GM12878 (cell line): ENCODE measurements around the gene BEX3. TPM values are rescaled to one million over a fixed set of nuclear protein-coding genes. Genes with fewer than 3 reads are reported as not detected.

ENCODE experiments used
- ATAC-seq: fragments of 200-7000 bp; cut with Tn5 transposase; 3 replicates; pipeline ENCODE4 v1.9.1; 2020; ENCODE audit warnings: mild to moderate bottlenecking, moderate library complexity
- BruUV-seq: library from RNA; stranded (reverse); fragments of 400-500 nt; replicated peaks from 2 replicates; lab custom pipeline; 2021; lab: Mats Ljungman, UMichigan
- CTCF ChIA-PET: fragments of 300-600 bp; sonication (Branson Sonifier 250); formaldehyde crosslinking; extraction: SDS; loops from one replicate; lab custom pipeline; 2021; ENCODE audit warnings: inconsistent platforms; lab: Yijun Ruan, JAX
- POLR2A ChIA-PET: fragments of 350-600 bp; formaldehyde crosslinking; extraction: SDS; loops from one replicate; lab custom pipeline; 2021; ENCODE audit warnings: inconsistent platforms; lab: Charles Lee
- RAD21 ChIA-PET: fragments of 300-600 bp; sonication (Branson Sonifier 250); formaldehyde crosslinking; loops from one replicate; lab custom pipeline; 2023; ENCODE audit warnings: antibody characterized with exemption; ENCODE audit not compliant: unreplicated experiment; lab: Charles Lee
- SMC1A ChIA-PET: fragments of 300-600 bp; sonication (Branson Sonifier 250); formaldehyde crosslinking; loops from one replicate; lab custom pipeline; 2023; ENCODE audit not compliant: unreplicated experiment, uncharacterized antibody; lab: Charles Lee
- DNase-seq: peaks from one replicate; pipeline ENCODE4 v3.0.0-alpha.2; 2011; ENCODE audit warnings: low read depth, low spot score
- FAIRE-seq: peaks from 3 replicates; lab custom pipeline; 2011; peaks lifted over from hg19 to GRCh38; lab: Jason Lieb, UNC
- H2AFZ ChIP-seq: 2 replicates; pipeline ENCODE4 v1.6.0; 2011; ENCODE audit warnings: low read depth, low read length, control low read depth; ENCODE audit not compliant: control insufficient read depth
- H3K27ac ChIP-seq: 2 replicates; pipeline ENCODE4 v1.5.1; 2011; ENCODE audit warnings: control low read depth; ENCODE audit not compliant: control insufficient read depth, insufficient read depth
- H3K27me3 ChIP-seq, 2 experiments: replicated peaks in 1 of 2; 2 replicates each; pipeline versions ENCODE4 v1.6.0 to v1.6.1; 2011; ENCODE audit warnings: low read length in 1 of 2; ENCODE audit not compliant: control insufficient read depth in 2 of 2, insufficient read depth in 2 of 2
- H3K36me3 ChIP-seq, 2 experiments: 2 replicates each; pipeline ENCODE4 v1.5.1; 2011; ENCODE audit warnings: low read length in 1 of 2; ENCODE audit not compliant: control insufficient read depth in 2 of 2, insufficient read depth in 2 of 2
- H3K4me1 ChIP-seq: 2 replicates; pipeline ENCODE4 v1.6.1; 2011; ENCODE audit warnings: mild to moderate bottlenecking, low read length, moderate library complexity, mixed read lengths; ENCODE audit not compliant: control insufficient read depth, insufficient read depth
- H3K4me2 ChIP-seq: 2 replicates; pipeline ENCODE4 v1.6.0; 2011; ENCODE audit warnings: control low read depth; ENCODE audit not compliant: control insufficient read depth, insufficient read depth
- H3K4me3 ChIP-seq: fragments of 200-600 bp; sonication (generic); 2 replicates; pipeline ENCODE4 v1.5.1; 2016
- H3K79me2 ChIP-seq: 2 replicates; pipeline ENCODE4 v1.6.0; 2011; ENCODE audit warnings: low read length; ENCODE audit not compliant: control insufficient read depth, insufficient read depth
- H3K9ac ChIP-seq: 2 replicates; pipeline ENCODE4 v1.8.0; 2011; ENCODE audit warnings: low read length, control low read depth, mixed read lengths; ENCODE audit not compliant: control insufficient read depth, insufficient read depth
- H3K9me3 ChIP-seq: replicated peaks from 3 replicates; pipeline ENCODE4 v1.5.1; 2011; ENCODE audit warnings: mild to moderate bottlenecking, low read length; ENCODE audit not compliant: control insufficient read depth, insufficient read depth
- H4K20me1 ChIP-seq: 2 replicates; pipeline ENCODE4 v1.6.0; 2011; ENCODE audit not compliant: control insufficient read depth, insufficient read depth
- BRCA1 ChIP-seq: IDR thresholded peaks from 2 replicates; pipeline ENCODE4 v1.6.1; 2011; ENCODE audit warnings: low read depth, low read length, improper control_type of control experiment
- CTCF ChIP-seq, 3 experiments: IDR thresholded peaks in 2 of 3; conservative IDR thresholded peaks in 1 of 3; 2 replicates each; pipeline ENCODE4 v1.5.1; 2011; ENCODE audit warnings: low read depth in 3 of 3, low read length in 3 of 3, mild to moderate bottlenecking in 3 of 3, control low read depth in 2 of 3, moderate library complexity in 2 of 3, inconsistent platforms in 1 of 3, mixed read lengths in 1 of 3; ENCODE audit not compliant: control insufficient read depth in 2 of 3, insufficient read depth in 1 of 3; ENCODE audit errors: extremely low read depth in 1 of 3
- DPF2 ChIP-seq: fragments of 450-650 bp; IDR thresholded peaks from 2 replicates; pipeline ENCODE4 v1.6.1; 2017; ENCODE audit warnings: mild to moderate bottlenecking
- JUND ChIP-seq: IDR thresholded peaks from 2 replicates; pipeline ENCODE4 v1.6.1; 2012; ENCODE audit warnings: low read depth, mild to moderate bottlenecking, low read length, improper control_type of control experiment, moderate library complexity
- KLF5 ChIP-seq: fragments of 450-650 bp; IDR thresholded peaks from 2 replicates; pipeline ENCODE4 v1.6.1; 2014; ENCODE audit warnings: mild to moderate bottlenecking; ENCODE audit not compliant: partially characterized antibody
- MYB ChIP-seq: fragments of 150-350 bp; IDR thresholded peaks from 2 replicates; pipeline ENCODE4 v1.6.1; 2014; ENCODE audit warnings: mild to moderate bottlenecking, low read depth, low read length, borderline replicate concordance
- PAX5 ChIP-seq: IDR thresholded peaks from 2 replicates; pipeline ENCODE4 v1.6.1; 2011; ENCODE audit warnings: low read depth, low read length, borderline replicate concordance
- RELA ChIP-seq: fragments of 450-650 bp; IDR thresholded peaks from 2 replicates; pipeline ENCODE4 v1.8.0; 2014; ENCODE audit warnings: borderline replicate concordance; ENCODE audit not compliant: partially characterized antibody
- RUNX3 ChIP-seq: IDR thresholded peaks from 2 replicates; pipeline ENCODE4 v1.6.1; 2012; ENCODE audit warnings: low read length, inconsistent platforms
- TBL1XR1 ChIP-seq: IDR thresholded peaks from 2 replicates; pipeline ENCODE4 v1.6.1; 2012; ENCODE audit warnings: low read depth, low read length, improper control_type of control experiment
- TCF12 ChIP-seq: IDR thresholded peaks from 2 replicates; pipeline ENCODE4 v1.6.1; 2011; ENCODE audit warnings: low read depth, mild to moderate bottlenecking, low read length
- USF1 ChIP-seq: IDR thresholded peaks from 2 replicates; pipeline ENCODE4 v1.6.1; 2011; ENCODE audit warnings: borderline replicate concordance, low read depth, mild to moderate bottlenecking, moderate library complexity, mixed read lengths, low read length; ENCODE audit not compliant: insufficient read depth; ENCODE audit errors: extremely low read length
- ZSCAN29 ChIP-seq: fragments of 450-650 bp; IDR thresholded peaks from 2 replicates; pipeline ENCODE4 v1.6.1; 2017; ENCODE audit warnings: mild to moderate bottlenecking, moderate library complexity
- WGBS: methylation state at CpG from one replicate; pipeline ENCODE4 v1.1.6; 2016; ENCODE audit warnings: low lambda C conversion rate; ENCODE audit not compliant: insufficient replicate concordance, insufficient coverage; ENCODE audit errors: missing lambda C conversion rate; 5-methylcytosine and 5-hydroxymethylcytosine counted together
- in situ Hi-C: fragments of 300-500 bp; cut with MboI; formaldehyde crosslinking; loops from 9 replicates; pipeline ENCODE4 v1.14.3; 2018; ENCODE audit warnings: mixed read lengths
- intact Hi-C: fragments of 100-400 bp; cut with micrococcal nuclease; formaldehyde crosslinking; loops from one replicate; pipeline ENCODE4 v1.14.2; 2022; ENCODE audit not compliant: unreplicated experiment
- polyA plus RNA-seq, 11 experiments: library from polyadenylated mRNA; depleted of rRNA in 4 of 11; unstranded in 6 of 11; stranded (reverse) in 5 of 11; fragments of >200 nt; fragmentation: Nextera tagmentation in 4 of 11; fragmentation: Illumina TruSeq in 1 of 11; extraction: Ambion mirVana in 4 of 11; extraction: Trizol in 1 of 11; gene quantifications; 1 replicate in 1 of 11; 2 replicates in 10 of 11; pipeline versions ENCODE4 v1.2.1 to v1.2.3, GENCODE V29; 2011 to 2016; ENCODE audit warnings: inconsistent platforms in 2 of 11, missing spikeins in 2 of 11, low read depth in 1 of 11
- total RNA-seq, 4 experiments: library from RNA; depleted of rRNA in 3 of 4; stranded (reverse); fragments of >200 nt in 3 of 4; fragmentation: Illumina TruSeq in 1 of 4; extraction: Trizol in 1 of 4; gene quantifications; 2 replicates each; pipeline versions ENCODE4 v1.2.1 to v1.2.3, GENCODE V29; 2013 to 2021
- TF ChIP-seq, protein P1 (sequence below): fragments of 450-650 bp; IDR thresholded peaks from 2 replicates; pipeline ENCODE4 v1.6.1; 2017; ENCODE audit warnings: low read depth, mild to moderate bottlenecking, moderate library complexity
- TF ChIP-seq, protein P2 (sequence below): fragments of 450-650 bp; IDR thresholded peaks from 2 replicates; pipeline ENCODE4 v1.6.1; 2016; ENCODE audit warnings: mild to moderate bottlenecking

Gene BEX3
- total and polyA plus RNA-seq, 10 of the 15 experiments (the other 5 are each of a cell fraction or from before 2014, with no cell fraction given), result 1.3 to 1.5 TPM; not detected in 8

GRCh38 chrX:103369479-103369878 is 6.9 kb upstream of the BEX3 start (continued):
- TF ChIP-seq, protein P1, sequence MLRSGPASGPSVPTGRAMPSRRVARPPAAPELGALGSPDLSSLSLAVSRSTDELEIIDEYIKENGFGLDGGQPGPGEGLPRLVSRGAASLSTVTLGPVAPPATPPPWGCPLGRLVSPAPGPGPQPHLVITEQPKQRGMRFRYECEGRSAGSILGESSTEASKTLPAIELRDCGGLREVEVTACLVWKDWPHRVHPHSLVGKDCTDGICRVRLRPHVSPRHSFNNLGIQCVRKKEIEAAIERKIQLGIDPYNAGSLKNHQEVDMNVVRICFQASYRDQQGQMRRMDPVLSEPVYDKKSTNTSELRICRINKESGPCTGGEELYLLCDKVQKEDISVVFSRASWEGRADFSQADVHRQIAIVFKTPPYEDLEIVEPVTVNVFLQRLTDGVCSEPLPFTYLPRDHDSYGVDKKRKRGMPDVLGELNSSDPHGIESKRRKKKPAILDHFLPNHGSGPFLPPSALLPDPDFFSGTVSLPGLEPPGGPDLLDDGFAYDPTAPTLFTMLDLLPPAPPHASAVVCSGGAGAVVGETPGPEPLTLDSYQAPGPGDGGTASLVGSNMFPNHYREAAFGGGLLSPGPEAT, result no peak
- TF ChIP-seq, all 136 proteins: peak for 0

GRCh38 chrX:103372886-103373285 is 3.5 kb upstream of the BEX3 start:
- ChIA-PET POLR2A (no interaction called here), SMC1A (no interaction called here), CTCF (interaction anchor here (1.1 kb wide), 1 partner anchor 162 kb away, joined by 3 read pairs; no protein-coding TSS in a partner anchor), RAD21 (no interaction called here)
- TF ChIP-seq DPF2 (no peak), ZSCAN29 (no peak), BRCA1 (no peak), PAX5 (no peak), TBL1XR1 (no peak), JUND (no peak), MYB (no peak), CTCF (IDR thresholded peaks at IDR 0.05 in 2 of 3, conservative IDR thresholded peaks at IDR 0.05 in 1 of 3; ENCODE audit: control insufficient read depth in 2 of 3, extremely low read depth in 1 of 3, insufficient read depth in 1 of 3, low read depth in 3 of 3, low read length in 3 of 3) (no peak), TCF12 (no peak), KLF5 (no peak), USF1 (no peak), RELA (no peak), RUNX3 (no peak)
- TF ChIP-seq, protein P1, result no peak
- TF ChIP-seq, protein P2, sequence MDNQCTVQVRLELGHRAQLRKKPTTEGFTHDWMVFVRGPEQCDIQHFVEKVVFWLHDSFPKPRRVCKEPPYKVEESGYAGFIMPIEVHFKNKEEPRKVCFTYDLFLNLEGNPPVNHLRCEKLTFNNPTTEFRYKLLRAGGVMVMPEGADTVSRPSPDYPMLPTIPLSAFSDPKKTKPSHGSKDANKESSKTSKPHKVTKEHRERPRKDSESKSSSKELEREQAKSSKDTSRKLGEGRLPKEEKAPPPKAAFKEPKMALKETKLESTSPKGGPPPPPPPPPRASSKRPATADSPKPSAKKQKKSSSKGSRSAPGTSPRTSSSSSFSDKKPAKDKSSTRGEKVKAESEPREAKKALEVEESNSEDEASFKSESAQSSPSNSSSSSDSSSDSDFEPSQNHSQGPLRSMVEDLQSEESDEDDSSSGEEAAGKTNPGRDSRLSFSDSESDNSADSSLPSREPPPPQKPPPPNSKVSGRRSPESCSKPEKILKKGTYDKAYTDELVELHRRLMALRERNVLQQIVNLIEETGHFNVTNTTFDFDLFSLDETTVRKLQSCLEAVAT, result no peak
- H3K36me3 ChIP-seq, result no peaks in the 10 kb centered on the region
- H3K27me3 ChIP-seq, result no peaks in the 10 kb centered on the region
- no peak overlapping the region for H3K4me3 ChIP-seq
- in situ Hi-C loops (no loop called here), intact Hi-C loops (no loop called here)
- no peak overlapping the region for H3K4me2 ChIP-seq
- H3K79me2 ChIP-seq, result no peaks in the 10 kb centered on the region
- H2AFZ ChIP-seq, result no peak overlapping the region
- WGBS, result 15% methylated on average over 2 of the region's 2 CpGs
- H4K20me1 ChIP-seq, result no peaks in the 10 kb centered on the region
- H3K27ac ChIP-seq, result no peak overlapping the region
- DNase-seq (no peak), ATAC-seq (no peak), FAIRE-seq (no peak)
- BruUV-seq, result no TSS peak
- H3K4me1 ChIP-seq, result no peaks in the 10 kb centered on the region
- no peak overlapping the region for H3K9ac ChIP-seq
- H3K9me3 ChIP-seq, result no peaks in the 10 kb centered on the region
